ENCODE measurements around the gene PA2G4. TPM values are rescaled to one million over a fixed set of nuclear protein-coding genes. Genes with fewer than 3 reads are reported as not detected.
A peak's percentile ranks its signal among the peaks of the same experiment; 100 is the strongest.

PA2G4 gene
- total and polyA plus RNA-seq, 10 of the 15 experiments (the other 5 are each of a cell fraction or from before 2014, with no cell fraction given) = 148 to 514 (median 406) TPM

DNA sequence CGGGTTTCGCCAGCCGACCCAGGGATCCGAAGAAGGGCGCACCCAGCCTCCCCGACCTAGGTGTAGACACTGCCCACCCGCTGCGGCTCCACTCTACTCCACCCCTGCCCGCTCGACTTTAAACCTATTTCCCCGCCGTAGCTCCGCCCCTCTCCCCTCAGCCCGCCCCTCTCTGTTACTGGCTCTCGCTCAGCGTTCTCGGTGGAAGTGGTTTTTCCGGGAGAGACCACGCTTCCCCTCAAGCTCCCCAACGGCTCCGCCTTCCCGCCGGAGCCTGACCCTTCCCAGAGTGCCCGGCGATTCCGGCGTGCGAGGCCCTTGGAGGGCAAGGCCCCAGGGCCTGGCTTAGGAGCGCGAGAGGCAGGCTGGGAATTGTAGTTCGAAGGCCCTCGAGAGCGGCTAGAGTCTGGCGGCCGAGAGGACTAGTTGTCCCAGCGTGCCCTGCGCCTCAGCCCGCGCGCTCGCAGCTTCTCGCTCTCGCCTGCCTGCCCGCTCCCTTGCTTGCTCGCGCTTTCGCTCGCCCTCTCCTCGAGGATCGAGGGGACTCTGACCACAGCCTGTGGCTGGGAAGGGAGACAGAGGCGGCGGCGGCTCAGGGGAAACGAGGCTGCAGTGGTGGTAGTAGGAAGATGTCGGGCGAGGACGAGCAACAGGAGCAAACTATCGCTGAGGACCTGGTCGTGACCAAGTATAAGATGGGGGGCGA is at the start of gene PA2G4 (continued):
- peak; percentile 30; the same call in 1 of the 2 replicates for TF ChIP-seq ZNF687 (IDR thresholded peaks at IDR 0.05)
- no peak for TF ChIP-seq SRF (IDR thresholded peaks at IDR 0.05; ENCODE audit: low read depth in 2 of 2, low read length in 2 of 2)
- TF ChIP-seq, protein P1, sequence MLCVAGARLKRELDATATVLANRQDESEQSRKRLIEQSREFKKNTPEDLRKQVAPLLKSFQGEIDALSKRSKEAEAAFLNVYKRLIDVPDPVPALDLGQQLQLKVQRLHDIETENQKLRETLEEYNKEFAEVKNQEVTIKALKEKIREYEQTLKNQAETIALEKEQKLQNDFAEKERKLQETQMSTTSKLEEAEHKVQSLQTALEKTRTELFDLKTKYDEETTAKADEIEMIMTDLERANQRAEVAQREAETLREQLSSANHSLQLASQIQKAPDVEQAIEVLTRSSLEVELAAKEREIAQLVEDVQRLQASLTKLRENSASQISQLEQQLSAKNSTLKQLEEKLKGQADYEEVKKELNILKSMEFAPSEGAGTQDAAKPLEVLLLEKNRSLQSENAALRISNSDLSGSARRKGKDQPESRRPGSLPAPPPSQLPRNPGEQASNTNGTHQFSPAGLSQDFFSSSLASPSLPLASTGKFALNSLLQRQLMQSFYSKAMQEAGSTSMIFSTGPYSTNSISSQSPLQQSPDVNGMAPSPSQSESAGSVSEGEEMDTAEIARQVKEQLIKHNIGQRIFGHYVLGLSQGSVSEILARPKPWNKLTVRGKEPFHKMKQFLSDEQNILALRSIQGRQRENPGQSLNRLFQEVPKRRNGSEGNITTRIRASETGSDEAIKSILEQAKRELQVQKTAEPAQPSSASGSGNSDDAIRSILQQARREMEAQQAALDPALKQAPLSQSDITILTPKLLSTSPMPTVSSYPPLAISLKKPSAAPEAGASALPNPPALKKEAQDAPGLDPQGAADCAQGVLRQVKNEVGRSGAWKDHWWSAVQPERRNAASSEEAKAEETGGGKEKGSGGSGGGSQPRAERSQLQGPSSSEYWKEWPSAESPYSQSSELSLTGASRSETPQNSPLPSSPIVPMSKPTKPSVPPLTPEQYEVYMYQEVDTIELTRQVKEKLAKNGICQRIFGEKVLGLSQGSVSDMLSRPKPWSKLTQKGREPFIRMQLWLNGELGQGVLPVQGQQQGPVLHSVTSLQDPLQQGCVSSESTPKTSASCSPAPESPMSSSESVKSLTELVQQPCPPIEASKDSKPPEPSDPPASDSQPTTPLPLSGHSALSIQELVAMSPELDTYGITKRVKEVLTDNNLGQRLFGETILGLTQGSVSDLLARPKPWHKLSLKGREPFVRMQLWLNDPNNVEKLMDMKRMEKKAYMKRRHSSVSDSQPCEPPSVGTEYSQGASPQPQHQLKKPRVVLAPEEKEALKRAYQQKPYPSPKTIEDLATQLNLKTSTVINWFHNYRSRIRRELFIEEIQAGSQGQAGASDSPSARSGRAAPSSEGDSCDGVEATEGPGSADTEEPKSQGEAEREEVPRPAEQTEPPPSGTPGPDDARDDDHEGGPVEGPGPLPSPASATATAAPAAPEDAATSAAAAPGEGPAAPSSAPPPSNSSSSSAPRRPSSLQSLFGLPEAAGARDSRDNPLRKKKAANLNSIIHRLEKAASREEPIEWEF (IDR thresholded peaks at IDR 0.05; ENCODE audit: insufficient replicate concordance, low read depth, low read length) = no peak
- peak; percentile 79; the same call in 1 of the 2 replicates for TF ChIP-seq CREB1 (IDR thresholded peaks at IDR 0.05; ENCODE audit: low read depth)
- TF ChIP-seq SMAD5 (IDR thresholded peaks at IDR 0.05; ENCODE audit: low read depth) = peak; percentile 76; the same call in 1 of the 2 replicates
- 0 out of 2 replicates have a peak, but pooled peaks have one; percentile 20 for TF ChIP-seq STAT1 (conservative IDR thresholded peaks at IDR 0.05)
- peak in 1 of 2 experiments; percentile 47; a peak in 2 of 4 replicates for TF ChIP-seq EP300 (IDR thresholded peaks at IDR 0.05; ENCODE audit: borderline replicate concordance in 1 of 2, control insufficient read depth in 1 of 2, low read depth in 2 of 2, low read length in 2 of 2)
- TF ChIP-seq ATF7 (IDR thresholded peaks at IDR 0.05; ENCODE audit: low read depth) = peak; percentile 33; the same call in 1 of the 2 replicates
- TF ChIP-seq, protein P2, sequence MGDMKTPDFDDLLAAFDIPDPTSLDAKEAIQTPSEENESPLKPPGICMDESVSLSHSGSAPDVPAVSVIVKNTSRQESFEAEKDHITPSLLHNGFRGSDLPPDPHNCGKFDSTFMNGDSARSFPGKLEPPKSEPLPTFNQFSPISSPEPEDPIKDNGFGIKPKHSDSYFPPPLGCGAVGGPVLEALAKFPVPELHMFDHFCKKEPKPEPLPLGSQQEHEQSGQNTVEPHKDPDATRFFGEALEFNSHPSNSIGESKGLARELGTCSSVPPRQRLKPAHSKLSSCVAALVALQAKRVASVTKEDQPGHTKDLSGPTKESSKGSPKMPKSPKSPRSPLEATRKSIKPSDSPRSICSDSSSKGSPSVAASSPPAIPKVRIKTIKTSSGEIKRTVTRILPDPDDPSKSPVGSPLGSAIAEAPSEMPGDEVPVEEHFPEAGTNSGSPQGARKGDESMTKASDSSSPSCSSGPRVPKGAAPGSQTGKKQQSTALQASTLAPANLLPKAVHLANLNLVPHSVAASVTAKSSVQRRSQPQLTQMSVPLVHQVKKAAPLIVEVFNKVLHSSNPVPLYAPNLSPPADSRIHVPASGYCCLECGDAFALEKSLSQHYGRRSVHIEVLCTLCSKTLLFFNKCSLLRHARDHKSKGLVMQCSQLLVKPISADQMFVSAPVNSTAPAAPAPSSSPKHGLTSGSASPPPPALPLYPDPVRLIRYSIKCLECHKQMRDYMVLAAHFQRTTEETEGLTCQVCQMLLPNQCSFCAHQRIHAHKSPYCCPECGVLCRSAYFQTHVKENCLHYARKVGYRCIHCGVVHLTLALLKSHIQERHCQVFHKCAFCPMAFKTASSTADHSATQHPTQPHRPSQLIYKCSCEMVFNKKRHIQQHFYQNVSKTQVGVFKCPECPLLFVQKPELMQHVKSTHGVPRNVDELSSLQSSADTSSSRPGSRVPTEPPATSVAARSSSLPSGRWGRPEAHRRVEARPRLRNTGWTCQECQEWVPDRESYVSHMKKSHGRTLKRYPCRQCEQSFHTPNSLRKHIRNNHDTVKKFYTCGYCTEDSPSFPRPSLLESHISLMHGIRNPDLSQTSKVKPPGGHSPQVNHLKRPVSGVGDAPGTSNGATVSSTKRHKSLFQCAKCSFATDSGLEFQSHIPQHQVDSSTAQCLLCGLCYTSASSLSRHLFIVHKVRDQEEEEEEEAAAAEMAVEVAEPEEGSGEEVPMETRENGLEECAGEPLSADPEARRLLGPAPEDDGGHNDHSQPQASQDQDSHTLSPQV (IDR thresholded peaks at IDR 0.05) = no peak
- TF ChIP-seq TARDBP (IDR thresholded peaks at IDR 0.05; ENCODE audit: borderline replicate concordance) = peak; percentile 80; the same call in 1 of the 2 replicates
- TF ChIP-seq RUNX3 (IDR thresholded peaks at IDR 0.05; ENCODE audit: low read length) = peak; percentile 69
- TF ChIP-seq KLF5 (IDR thresholded peaks at IDR 0.05; ENCODE audit: partially characterized antibody) = no peak
- TF ChIP-seq POU2F2 (IDR thresholded peaks at IDR 0.05; ENCODE audit: borderline replicate concordance, low read depth, low read length) = peak; percentile 66; the same call in 2 of the 3 replicates
- peak; percentile 77 for TF ChIP-seq YY1 (IDR thresholded peaks at IDR 0.05; ENCODE audit: low read depth, low read length)
